Measurements from ENCODE around the gene ANGPT4.

DNA sequence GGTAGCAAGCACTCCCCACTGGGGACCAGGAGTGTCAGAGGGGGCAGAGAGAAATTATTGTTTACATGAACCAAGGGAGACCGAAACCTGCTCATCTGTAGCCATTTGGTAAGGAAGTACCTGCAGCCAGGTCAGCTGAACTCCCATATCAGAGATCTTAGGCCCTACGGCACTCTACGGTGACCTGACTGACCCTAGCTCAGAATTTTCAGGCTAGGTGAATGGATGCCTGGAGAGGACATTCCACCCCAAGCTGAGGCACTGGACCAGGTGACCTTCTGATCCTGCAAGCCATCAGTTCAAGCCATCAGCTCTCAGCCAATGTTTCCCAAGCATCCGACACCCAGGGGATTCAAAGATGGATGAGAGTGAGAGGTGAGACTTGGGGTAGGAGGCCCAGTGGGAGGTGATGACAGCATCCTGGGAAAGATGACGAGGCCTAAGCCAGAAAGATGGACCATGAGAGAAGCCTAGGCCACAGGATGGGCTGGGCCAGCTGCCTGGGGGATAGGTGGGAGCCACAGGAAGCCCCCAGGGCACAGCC is 2.8 kb downstream of the ANGPT4 start:
- no peak for TF ChIP-seq POLR2A (IDR thresholded peaks at IDR 0.05)
- TF ChIP-seq, protein P1, sequence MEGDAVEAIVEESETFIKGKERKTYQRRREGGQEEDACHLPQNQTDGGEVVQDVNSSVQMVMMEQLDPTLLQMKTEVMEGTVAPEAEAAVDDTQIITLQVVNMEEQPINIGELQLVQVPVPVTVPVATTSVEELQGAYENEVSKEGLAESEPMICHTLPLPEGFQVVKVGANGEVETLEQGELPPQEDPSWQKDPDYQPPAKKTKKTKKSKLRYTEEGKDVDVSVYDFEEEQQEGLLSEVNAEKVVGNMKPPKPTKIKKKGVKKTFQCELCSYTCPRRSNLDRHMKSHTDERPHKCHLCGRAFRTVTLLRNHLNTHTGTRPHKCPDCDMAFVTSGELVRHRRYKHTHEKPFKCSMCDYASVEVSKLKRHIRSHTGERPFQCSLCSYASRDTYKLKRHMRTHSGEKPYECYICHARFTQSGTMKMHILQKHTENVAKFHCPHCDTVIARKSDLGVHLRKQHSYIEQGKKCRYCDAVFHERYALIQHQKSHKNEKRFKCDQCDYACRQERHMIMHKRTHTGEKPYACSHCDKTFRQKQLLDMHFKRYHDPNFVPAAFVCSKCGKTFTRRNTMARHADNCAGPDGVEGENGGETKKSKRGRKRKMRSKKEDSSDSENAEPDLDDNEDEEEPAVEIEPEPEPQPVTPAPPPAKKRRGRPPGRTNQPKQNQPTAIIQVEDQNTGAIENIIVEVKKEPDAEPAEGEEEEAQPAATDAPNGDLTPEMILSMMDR (IDR thresholded peaks at IDR 0.05 in 4 of 5, conservative IDR thresholded peaks at IDR 0.05 in 1 of 5), result no peak

Measured in gastrocnemius medialis (tissue), 4 donors.